Mesenteric fat pad (tissue), 1 donor: ENCODE data around the gene CLECL1. TPM values are rescaled to one million over a fixed set of nuclear protein-coding genes. Genes with fewer than 3 reads are reported as not detected.
"Not testable (repeated sequence)": the region's sequence is repeated elsewhere in the genome, so short reads cannot be mapped to it uniquely, and the experiment has no call there.

Experiments used
- DNase-seq: peaks from one replicate; pipeline ENCODE4 v3.0.0-alpha.2; 2020; ENCODE audit warnings: low spot score
- total RNA-seq: library from RNA; stranded (reverse); fragmentation: NEBNext Ultra II Directional; extraction: Animal tissue kit (Norgen Biotek cat#: 25700); gene quantifications from one replicate; pipeline ENCODE4 v1.2.1, GENCODE V29; 2021
- donor health status: DM: yes; HTN: yes; CAD: no.

CLECL1 gene
- total RNA-seq, 1 donor from 2014 or later = not detected

- DNase-seq = no peak
Measured at GRCh38 chr12:9752145-9752933, 19.4 kb upstream of the CLECL1 start.

GRCh38 chr12:9751204-9752144, 18.6 kb upstream of the CLECL1 start:
- no peak for DNase-seq

DNA sequence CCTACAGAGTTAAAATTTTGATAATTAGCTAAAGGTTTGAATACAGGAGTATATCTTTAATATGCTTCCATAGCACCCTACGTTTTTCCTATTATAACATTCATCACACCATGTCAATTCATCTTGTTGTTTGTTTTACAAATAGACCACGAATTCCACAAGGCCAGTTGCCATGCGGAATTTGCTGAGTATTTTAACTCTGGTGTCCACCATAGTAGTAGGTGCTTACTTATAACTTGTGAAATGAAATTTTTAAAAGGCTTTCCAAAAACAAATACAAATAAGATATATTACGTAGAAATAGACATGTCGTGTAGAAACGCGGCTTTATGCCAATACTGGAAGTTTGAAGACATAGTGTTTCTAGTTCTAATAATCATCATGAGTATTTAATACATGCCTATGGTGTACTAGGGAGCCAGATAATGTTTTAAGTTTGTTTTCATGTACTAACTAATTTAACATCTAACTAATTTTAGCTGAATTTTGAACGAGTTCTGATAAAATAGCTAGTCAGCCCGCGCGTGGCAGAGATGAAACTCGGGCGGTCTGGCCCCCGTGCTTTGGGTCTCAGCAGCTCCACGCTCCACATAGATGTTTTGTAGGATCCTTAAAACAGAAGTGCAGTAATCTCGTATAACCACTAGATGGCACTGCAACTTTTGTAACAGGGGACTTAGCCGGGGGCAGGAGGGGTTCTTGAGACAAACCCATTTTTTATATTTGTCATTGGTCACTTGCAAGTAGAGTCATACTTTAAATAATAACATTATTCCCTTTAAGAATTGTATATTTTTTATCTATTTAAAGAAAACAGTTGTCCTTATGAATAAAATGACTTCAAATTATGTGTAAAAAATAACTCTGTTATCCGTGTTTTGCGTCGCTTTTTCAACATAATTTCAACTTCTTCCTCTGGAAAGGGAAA, 17.6 kb upstream of the CLECL1 start:
- no peak for DNase-seq

- no peak for DNase-seq
Measured at GRCh38 chr12:9749640-9750039, 16.7 kb upstream of the CLECL1 start.

DNA sequence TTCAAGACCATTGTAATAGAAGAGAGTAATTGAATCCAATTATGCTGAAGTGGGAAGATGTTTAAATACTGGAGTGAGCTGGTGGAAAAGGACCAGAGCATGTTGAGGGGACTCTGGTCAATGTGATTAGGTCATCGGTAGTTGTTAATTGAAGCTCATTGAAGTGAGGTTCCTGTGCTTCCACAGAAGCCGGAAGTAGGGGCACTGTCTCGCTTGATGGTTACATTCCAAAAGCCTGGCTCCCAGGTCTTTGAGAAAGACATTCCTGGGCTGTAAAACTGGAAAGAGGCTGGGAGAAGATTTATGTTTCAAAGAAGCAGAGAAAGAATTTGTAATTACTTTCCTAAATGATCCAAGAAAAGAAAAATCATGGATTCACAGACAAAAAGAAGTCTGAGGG, 12.3 kb upstream of the CLECL1 start:
- DNase-seq = no peak

DNA sequence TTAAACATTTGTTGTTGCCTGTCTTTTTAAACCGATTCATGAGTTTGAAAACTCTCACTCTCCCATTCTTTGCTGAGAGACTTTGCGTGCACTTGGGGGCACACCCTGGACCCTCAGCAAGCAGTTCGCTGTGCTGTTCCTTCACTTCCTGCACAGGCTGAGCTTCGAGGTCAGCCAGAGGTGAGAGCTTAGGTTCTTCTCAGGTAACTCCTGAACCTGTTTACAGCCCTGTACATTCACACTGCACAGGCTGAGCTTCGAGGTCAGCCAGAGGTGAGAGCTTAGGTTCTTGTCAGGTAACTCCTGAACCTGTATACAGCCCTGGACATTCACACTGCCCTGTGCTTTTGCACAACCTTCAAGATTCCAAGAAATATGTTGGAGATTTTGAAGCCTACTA, 9.8 kb upstream of the CLECL1 start:
- no peak for DNase-seq

GRCh38 chr12:9741726-9742125, 8.8 kb upstream of the CLECL1 start:
- no peak for DNase-seq

DNA sequence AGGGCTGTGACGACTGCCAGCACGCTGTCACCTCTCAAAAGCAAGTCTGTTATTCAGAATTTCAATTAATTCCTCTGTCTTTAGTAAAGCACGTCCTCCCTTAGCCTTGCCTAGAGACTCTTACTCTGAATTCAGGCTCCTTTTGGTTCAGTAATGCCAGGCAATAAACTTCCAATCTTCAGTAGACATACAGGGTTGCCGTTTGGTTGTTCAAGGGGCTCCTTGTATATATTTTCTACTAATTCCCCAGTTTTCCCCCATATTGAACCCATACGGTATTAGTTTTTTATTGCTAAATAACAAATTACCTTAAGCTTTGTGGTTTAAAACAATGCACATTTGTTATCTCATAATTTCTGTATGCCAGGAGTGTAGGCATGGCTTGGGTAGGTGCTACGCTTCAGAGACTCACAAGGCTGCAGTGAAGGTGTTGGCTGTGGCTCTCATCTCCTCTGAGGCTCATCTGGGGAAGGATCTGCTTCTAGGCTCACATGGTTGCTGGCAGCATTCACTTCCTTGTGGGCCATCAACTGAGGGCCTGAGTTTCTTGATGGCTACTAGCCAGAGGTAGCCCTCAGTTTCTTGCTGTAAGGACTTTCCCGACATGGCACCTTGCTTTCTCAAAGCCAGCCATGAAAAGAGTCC, 7.3 kb upstream of the CLECL1 start:
- DNase-seq = no peak

- not testable (repeated sequence) for DNase-seq
Measured at GRCh38 chr12:9739404-9740105, 6.7 kb upstream of the CLECL1 start.

GRCh38 chr12:9738905-9739304, 6.0 kb upstream of the CLECL1 start:
- DNase-seq = not testable (repeated sequence)

DNA sequence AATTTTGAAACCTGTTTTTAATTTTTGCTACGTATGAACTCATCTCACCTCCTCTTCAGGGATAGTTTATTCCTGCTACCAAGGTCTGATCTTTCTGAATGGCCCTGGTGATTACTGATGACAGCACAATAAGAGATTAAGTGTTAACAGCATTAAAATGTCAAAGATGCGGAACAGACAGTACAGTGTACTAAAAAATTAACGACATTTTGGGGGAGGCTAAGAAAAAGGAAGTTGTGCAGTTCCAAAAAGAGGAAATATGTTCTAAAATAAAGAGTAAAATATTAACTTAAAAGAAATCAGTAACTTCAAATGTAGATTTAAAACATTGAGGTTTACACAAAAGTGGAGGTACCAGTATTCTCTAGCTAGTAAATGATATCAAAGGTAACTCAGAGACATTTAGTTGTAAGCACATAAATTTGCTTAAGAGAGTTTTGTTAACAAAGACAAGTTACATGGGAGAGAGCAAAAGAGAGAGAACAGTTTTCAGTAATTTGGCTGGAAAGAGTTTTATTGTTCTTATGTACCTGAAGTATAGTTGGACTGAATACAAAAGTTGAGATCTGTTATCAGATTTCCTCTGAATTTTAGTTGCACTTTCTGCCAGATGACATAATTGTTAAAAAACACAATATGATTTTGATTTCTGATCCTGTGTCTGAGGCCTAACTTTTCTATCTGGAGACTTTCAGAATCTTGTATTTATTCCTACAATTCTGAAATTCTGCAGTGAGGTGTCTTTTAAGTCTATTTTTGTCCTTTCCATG, 4.2 kb upstream of the CLECL1 start:
- no peak for DNase-seq

DNA sequence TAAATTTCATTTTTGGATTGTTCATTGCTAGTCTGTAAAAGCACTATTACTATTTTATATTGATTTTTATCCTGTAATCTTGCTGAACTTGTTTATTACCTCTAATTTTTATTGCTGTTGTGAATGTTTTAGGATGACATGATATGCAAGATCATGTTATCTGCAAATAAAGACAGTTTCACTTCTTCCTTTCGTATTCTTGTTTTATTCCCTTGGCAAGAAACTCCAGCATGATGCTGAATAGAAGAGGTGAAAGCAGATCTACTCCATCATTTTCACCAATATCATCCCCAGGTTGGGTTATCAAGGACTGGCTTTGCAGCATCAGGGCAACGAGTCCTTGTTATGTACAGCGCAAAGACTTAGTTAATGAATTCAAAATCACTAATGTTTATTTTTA, 2.7 kb upstream of the CLECL1 start:
- DNase-seq = no peak

GRCh38 chr12:9731797-9732196, 1.1 kb downstream of the CLECL1 start:
- DNase-seq = no peak

- no peak for DNase-seq
Measured at GRCh38 chr12:9731393-9731792, 1.5 kb downstream of the CLECL1 start.

GRCh38 chr12:9730591-9730990, 2.3 kb downstream of the CLECL1 start:
- DNase-seq = no peak

DNA sequence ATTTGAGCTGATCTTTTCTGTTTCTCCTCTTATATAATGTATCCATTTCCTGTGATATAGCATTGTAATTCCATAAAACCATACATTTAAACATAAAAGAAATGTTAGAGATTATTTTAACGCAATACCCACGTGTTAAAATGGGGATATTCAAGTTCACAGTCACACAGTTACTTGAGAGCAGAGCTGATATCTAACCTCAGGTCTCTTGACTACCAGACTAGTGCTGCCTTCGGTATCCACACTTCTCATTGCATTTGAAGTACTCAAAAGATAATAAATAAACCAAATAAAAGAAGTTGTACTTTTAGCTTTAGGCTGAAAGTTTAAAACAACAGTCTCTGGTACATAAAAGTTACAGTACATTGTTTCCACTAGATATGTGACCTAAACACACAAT, 2.9 kb downstream of the CLECL1 start:
- DNase-seq = no peak

- no peak for DNase-seq
Measured at GRCh38 chr12:9729082-9729481, 3.8 kb downstream of the CLECL1 start.

DNA sequence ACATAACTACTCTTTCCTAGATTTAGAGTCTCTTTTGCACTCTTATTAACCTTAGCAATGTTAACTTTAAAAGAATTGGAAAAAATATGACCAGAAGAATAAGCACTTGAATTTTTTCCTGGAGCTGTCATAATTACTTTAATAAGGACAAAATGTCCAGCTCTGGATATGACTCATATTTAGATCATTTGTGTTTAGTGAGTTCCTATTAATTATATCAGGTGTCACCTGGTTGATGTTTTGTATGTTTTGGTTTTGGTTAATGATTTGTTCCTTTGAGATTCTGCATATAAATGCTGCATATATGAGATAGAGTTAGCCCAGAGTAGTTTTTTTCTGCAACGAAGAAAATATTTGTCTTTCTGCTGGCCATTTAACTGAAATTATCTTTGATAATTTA, 5.1 kb downstream of the CLECL1 start:
- DNase-seq = no peak

- DNase-seq = no peak
Measured at GRCh38 chr12:9725213-9725870, 7.6 kb downstream of the CLECL1 start.
